HG03521 (cell line): ENCODE measurements around the gene GABARAPL2.

Source experiments
- ATAC-seq: cut with Tn5 transposase; IDR thresholded peaks from one replicate; pipeline ENCODE4 v1.9.1; 2021; ENCODE audit warnings: mild to moderate bottlenecking, moderate library complexity; ENCODE audit not compliant: unreplicated experiment

Gene GABARAPL2

GRCh38 chr16:75552951-75553350, 13.2 kb upstream of the GABARAPL2 start:
- no peak for ATAC-seq

- no peak for ATAC-seq
These were observed 10.9 kb upstream of the GABARAPL2 start for GRCh38 chr16:75555213-75555706.

- peak; percentile 96 for ATAC-seq
These were observed 10.3 kb upstream of the GABARAPL2 start, which contains the start of gene TMEM231 for GRCh38 chr16:75555707-75556430. Gene TMEM231 (minus strand): TSS chr16:75556252. CDS start chr16:75556209, 43 bp downstream.

GRCh38 chr16:75556431-75556950, 9.7 kb upstream of the GABARAPL2 start:
- ATAC-seq: no peak

GRCh38 chr16:75558846-75559401, 7.3 kb upstream of the GABARAPL2 start:
- ATAC-seq: no peak

GRCh38 chr16:75559564-75560372, 6.4 kb upstream of the GABARAPL2 start:
- ATAC-seq: no peak

- peak; percentile 5 for ATAC-seq
These were observed 539 bp upstream of the GABARAPL2 start for GRCh38 chr16:75565640-75566039.

- no peak for ATAC-seq
These were observed 628 bp downstream of the GABARAPL2 start for GRCh38 chr16:75566758-75567255.

- ATAC-seq: no peak
These were observed 1.7 kb downstream of the GABARAPL2 start for GRCh38 chr16:75567911-75568310.

- ATAC-seq: no peak
These were observed 4.4 kb downstream of the GABARAPL2 start for GRCh38 chr16:75570396-75571065.

GRCh38 chr16:75572864-75573542, 6.8 kb downstream of the GABARAPL2 start:
- ATAC-seq: no peak

- ATAC-seq: no peak
These were observed 7.8 kb downstream of the GABARAPL2 start for GRCh38 chr16:75573955-75574354.

- ATAC-seq: no peak
These were observed 9.8 kb downstream of the GABARAPL2 start for GRCh38 chr16:75575958-75576357.

GRCh38 chr16:75576384-75576811, 10.2 kb downstream of the GABARAPL2 start:
- ATAC-seq: no peak

GRCh38 chr16:75578212-75578611, 12.0 kb downstream of the GABARAPL2 start:
- ATAC-seq: no peak

- no peak for ATAC-seq
These were observed 12.5 kb downstream of the GABARAPL2 start for GRCh38 chr16:75578725-75579124.

- no peak for ATAC-seq
These were observed 13.2 kb downstream of the GABARAPL2 start for GRCh38 chr16:75579281-75579834.

GRCh38 chr16:75584108-75584507, 17.9 kb downstream of the GABARAPL2 start:
- ATAC-seq: peak; percentile 60

- ATAC-seq: no peak
These were observed 22.5 kb downstream of the GABARAPL2 start for GRCh38 chr16:75588716-75589115.

GRCh38 chr16:75589306-75589705, 23.1 kb downstream of the GABARAPL2 start:
- ATAC-seq: no peak
